ENCODE measurements around the gene AMPH. TPM values are rescaled to one million over a fixed set of nuclear protein-coding genes. Genes with fewer than 3 reads are reported as not detected.
"Not testable (repeated sequence)": the region's sequence is repeated elsewhere in the genome, so short reads cannot be mapped to it uniquely, and the experiment has no call there.

AMPH gene
- total RNA-seq, 1 donor from 2014 or later: 0.13 TPM

DNA sequence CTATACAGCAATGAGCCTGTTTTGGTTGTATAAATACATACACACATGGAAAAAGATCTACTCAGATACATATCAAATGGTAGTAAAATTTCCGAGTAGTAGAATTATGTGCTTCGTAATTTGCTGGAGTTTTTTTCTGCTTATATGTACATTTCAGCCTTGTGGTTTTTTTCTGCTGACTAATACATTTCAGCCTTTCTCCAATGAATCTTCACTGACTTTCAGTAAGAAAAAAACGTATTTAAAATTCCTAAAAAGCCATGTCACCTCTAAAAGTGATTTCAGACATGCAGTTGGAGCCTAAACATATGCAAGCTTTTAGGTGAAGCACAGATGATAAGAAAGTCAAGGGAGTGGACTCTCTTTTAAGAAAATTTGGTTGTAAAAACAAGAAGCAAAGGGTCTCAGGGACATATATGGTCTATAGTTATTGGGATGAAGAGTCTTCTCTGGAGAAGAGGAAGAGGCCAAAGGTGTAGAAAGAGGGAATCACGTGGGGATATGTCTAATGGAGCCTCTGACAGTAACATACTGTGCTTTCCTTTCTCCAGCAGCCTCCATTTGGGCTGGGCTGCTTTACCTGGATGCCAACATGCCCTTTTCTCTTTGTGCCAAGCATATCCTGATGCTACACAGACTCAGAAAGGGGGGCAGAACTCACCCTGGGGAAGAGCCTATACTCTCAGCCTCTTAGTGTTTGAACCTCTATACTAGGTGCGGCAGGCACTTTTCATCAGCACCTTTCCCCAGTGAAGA, 2.4 kb downstream of the AMPH start:
- no peak for DNase-seq (ENCODE audit: low read depth in 2 of 2)

DNA sequence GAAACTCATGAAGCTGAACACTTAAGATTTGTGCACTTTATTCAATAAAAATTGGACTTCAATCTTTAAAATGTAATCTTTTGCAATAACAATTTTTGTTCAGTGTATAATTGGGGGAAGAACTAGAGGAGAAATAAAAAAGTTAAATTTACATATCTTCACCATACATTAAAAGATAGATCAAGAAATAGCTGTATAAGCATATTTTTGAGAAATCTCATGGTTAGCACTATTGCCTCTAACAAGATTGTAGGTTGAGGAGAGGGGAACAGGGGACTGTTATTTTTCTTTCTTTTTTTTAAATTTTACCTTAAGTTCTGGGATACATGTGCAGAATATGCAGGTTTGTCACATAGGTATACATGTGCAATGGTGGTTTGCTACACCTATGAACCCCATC, 5.3 kb downstream of the AMPH start:
- DNase-seq (ENCODE audit: low read depth in 2 of 2): no peak

DNA sequence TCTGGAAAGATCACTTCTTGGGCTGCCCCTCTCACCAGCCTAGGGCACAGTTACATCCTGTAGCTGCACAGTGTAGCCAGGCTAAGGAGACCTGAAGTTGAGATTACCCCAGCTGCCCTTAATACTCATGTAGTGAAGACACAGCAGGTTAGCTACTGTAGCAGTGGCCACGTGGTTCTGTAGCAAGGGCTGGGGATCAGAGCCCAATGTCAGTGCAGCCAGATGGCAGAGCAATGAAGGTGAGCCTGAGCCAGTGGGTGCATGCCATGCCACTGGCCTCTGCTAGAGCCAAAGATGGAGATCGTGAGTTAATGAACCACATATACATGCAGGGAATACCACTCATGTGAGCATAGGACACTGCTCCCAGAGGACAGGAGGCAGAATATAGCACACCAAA, 15.5 kb downstream of the AMPH start:
- DNase-seq (ENCODE audit: low read depth in 2 of 2): no peak

DNA sequence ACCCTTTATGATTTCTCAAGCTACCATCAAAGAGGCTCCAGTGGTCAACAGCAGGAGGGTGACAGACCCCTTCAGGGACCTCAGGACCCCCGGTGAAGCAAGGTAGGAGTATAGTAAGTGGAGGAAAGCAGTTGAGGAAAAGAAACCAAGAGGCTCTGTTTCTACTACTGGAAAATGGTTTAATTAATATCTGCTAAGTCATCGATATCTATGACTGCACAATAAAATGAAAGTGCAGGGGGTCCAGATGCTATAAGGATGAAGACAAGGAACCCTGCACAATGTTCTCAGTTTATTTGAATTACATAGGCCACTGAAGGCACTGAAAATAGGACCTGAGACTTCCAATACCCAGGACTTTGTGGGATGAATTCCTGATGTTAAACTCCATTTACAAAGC, 23.7 kb downstream of the AMPH start:
- no peak for DNase-seq (ENCODE audit: low read depth in 2 of 2)

DNA sequence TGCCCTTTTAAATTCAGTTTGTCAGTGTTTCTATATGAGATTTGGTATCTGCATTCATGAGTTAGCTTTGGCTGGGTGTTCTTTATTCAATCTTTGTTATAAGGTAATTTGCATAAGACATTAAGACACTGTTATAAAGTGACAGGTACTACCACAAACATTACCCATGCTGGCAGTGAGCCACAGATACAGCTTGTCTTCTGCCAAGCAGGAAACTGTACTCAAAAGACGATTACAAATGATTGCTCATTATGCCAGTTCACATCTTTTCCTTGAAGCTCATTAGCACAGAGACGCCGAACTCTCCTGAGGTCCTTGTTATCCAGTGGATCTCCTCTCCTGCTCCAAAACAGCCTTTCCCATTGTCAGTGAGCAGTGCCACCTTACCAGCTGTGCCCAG, 30.4 kb downstream of the AMPH start:
- no peak for DNase-seq (ENCODE audit: low read depth in 2 of 2)

DNA sequence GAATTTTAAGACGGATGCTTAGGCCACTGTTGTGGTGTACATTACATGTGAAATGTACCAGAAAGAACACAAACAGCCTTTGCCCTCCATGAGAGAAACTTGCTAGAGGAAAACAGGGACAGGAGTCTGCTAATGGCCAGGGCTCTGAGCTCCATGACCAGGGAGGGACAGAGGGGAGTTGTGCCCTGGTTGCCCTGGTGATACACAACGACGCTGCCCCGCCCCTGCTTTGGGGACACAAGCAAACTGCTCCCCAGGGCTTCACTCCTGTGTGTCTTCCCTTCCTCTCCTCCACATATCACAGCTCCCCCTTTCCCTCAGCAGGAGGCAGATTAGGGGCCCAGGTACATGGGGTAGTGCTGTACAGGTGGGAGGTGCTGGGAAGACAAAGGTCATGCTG, 36.2 kb downstream of the AMPH start:
- no peak for DNase-seq (ENCODE audit: low read depth in 2 of 2)

DNA sequence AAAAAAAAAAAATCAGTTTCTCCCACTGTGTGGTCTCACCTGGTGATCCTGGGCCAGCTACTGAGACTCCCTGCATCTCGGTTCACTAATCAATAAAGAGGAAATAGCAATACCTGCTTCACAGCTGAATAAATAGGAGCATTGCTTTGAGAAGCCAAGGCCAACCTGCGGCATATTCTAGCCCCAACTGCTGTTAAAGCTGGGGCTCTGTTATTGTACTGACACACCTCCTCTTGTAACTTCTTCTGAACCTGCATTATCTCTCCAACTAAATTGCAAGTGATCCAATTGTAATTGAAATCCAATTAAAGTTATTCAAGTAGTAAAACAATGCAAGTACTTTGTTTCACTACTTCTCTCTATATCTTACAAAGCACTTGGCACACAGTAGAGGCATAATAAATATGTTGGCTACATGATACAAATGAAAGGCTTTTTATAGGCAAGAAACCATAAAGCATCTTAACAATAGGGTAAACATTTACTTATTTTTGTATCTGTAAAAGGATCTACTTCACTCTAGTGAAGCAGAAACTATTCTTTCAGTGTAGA, 38.4 kb downstream of the AMPH start:
- DNase-seq (ENCODE audit: low read depth in 2 of 2): no peak

DNA sequence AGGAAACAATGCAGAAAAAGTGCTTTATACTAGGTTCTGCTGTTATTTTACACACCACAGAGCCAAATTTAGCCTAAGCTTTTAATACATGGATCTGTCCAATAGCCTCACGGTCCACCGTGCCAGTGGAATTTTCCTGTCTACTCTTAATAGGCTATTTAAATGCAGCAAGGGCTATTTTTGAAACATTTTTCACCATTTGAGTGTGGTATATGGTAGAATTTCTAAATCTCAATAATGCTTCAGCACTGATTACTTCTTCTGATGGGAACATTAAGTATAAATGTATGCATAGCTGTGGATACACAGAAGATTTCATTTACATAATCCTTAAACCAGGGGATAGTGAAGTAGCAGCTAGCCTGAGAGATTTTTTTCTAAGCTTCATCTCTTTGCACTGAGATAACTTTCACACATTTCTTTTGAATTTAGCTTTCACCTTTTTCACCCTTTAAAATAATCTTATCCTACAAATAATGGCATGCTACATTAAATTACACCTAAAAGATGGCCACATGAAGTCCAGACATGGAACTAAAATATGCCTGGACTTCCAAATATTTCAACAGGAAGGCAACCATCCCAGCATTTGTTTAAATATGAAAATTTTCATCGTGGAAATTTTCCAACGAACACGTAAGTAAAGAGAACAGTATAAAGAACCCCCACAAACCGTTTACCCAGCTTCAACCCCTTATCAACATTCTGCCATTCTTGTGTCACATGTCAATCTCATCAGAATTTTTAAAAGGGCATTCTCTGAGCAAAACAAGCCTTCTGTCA, 45.4 kb downstream of the AMPH start:
- DNase-seq (ENCODE audit: low read depth in 2 of 2): no peak

DNA sequence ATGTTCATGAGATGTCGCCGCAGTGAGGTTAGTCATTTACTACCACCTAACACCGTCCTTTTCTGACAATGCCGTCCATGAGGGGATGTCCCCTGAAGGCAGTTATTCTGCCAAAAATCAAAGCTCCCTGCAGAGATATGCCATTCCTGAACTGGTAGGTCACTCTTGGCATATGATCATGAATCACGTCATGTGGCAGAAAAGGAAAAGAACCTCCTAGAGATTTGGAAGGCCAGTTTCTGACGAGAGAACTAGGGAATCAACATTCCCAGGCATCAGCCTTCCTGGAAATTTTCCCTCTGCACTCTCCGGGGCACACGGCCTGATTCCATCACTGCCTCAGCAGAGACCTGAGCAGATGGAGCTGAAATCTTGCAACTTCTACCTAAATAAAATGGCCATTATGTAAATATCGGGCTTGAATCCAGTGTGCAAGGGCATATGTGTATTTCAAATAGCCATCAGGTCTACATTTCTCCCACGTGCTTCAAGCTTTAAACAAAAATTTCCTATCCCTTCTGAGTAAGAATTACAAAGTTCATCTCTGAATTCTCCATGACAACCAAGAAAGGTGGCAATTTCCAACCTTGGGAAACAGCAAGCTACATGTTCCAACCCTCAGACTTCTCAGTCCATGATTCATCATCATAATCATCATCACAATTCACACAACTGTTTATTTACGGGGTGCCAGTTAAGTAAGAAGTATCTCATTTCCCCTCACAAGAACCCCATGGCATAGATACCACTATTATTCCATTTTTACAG, 46.5 kb downstream of the AMPH start:
- DNase-seq (ENCODE audit: low read depth in 2 of 2): no peak

DNA sequence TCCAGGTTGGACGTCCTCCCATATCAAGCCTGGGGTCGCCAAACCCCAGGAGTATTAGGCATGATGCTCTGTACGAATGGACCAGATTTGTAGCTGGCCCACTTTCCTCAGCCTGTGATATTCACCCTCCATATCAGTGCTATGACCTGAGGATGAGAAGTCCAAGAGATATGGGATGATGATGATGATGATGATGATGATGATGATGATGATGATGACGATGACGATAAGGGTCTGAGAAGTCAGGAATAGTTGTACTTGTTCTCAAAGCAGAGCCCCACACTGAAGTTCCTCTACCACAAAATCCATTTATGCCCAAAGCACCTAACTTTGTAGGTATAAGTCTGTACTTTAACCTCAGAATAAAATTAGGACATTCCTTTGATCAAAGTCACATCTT, 50.7 kb downstream of the AMPH start:
- DNase-seq (ENCODE audit: low read depth in 2 of 2): no peak

DNA sequence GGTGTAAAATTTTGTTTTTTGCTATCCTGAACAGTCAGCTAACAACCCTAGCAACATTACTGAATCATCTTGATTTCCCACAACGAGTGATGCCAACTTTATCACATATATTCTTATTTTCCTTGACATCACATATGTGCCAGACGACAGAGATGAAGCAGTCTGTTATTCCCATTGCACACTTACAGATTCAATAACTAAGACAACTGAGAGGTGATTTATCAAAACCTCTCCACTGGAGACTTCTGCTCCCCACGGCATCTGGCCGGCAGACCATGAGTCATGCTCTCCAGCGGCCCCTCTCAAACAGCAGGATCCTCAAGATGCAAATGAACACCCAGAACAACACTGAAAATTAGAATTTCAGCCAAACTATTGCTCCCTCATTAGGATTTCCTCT, 57.1 kb downstream of the AMPH start:
- no peak for DNase-seq (ENCODE audit: low read depth in 2 of 2)

DNA sequence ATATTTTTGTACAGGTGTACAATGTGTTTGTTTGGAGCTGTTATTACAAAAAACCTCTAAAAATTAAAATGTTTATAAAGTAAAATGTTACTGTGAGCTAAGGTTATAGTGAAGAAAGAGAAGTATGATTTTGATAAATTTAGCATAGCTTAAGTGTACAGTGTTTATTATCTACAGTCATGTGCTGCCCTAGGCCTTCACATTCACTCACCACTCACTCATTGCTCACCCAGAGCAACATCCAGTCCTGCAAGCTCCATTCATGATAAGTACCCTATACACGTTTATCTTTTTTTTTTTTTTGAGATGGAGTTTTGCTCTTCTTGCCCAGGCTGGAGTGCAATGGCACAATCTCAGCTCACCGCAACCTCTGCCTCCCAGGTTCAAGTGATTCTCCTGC, 59.6 kb downstream of the AMPH start:
- not testable (repeated sequence) for DNase-seq (ENCODE audit: low read depth in 2 of 2)

DNA sequence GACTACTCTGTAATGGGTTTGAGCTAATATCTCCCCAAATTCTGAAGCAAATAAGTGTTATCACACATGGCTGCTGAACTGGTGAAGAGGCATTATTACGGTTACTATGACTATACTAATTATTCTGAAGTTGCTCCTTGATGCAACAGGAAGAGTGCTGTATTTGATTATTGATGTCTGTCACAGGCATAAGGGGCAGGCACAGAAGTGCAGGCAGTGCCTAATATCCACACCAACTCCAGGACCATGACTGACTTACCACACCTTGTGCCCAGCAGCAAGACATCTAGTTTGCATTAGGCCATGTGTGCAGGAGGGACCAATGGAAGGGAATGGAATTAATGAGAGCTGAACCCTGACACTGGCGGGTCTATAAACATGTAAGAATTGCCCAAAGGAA, 62.7 kb downstream of the AMPH start:
- no peak for DNase-seq (ENCODE audit: low read depth in 2 of 2)

DNA sequence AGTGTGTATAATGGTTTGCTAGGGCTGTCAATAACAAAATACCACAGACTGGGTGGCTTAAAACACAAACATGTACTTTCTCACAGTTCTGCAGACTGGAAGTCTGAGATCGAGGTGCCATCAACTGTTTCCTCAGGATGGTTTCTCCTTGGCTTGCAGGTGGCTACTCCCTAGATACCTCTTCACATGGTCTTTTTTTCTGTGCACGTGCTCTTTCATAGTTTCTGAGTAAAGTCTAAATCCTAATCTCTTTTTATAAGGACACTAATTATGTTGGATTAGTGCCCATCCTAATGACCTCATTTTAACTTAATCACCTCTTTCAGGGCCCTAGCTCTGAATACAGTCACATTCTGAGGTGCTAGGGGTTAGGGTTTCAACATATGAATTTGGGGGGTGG, 65.9 kb downstream of the AMPH start:
- no peak for DNase-seq (ENCODE audit: low read depth in 2 of 2)

DNA sequence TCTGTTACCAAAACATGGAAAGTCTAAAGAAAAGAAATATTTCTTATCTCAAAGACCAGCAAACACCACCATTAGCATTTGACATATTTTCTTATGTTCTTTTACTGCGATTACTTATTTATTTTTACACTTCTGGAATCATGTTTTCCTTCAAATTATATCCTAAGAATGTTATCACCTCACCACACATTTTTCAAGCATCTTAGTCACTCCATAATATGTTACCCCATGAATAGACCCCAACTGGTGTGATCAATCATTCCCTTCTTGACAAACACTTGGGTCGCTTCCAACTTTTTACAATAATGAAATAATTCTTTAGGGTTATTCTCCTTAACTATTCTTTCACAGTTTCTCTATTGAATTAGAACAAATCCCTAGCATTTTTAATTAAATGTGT, 67.4 kb downstream of the AMPH start:
- DNase-seq (ENCODE audit: low read depth in 2 of 2): no peak

DNA sequence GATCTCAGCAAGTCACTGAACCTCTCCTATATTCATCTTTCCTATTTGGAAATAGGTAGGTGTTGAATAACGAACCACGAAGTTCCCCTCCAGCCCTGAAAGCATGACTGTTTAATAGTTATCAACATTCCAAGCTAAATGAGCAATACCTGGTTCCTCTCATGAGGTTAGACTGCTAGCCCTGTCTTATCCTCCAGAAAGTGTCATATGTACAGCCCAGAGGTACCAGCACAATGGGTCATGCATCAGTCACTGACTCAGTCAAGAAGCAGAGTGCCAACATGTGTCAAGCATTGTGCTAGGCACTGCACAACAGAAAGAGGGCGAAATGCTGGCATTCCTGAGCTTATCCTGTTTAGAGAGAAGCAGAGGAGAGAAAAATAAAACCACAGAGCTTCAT, 70.0 kb downstream of the AMPH start:
- DNase-seq (ENCODE audit: low read depth in 2 of 2): no peak

DNA sequence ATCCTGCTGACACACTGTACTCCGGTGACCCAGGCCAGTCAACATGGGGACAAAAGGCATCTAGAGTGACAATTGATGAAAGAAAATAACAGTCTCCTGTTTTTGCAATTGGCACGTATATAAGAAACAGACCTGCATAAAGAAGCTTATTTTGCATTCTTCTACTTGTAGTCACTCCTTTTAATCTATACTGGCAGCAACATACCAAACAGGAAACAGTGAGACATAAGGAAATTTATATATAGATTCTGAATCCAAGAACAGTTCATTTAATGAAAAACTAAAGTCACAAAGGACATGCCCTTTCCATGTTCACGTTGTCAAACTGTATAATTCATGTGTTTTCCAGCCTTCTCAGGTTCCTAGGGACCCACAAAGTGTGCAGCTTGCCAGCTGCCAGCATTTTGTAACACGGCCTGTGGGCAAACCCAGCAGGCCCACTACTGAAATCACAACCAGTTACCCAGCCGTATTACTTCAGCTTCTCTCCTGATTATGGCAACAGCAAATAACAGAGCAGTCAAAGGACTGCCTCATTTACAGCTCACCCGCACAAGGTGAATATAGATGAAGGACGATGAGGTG, 72.3 kb downstream of the AMPH start:
- no peak for DNase-seq (ENCODE audit: low read depth in 2 of 2)

DNA sequence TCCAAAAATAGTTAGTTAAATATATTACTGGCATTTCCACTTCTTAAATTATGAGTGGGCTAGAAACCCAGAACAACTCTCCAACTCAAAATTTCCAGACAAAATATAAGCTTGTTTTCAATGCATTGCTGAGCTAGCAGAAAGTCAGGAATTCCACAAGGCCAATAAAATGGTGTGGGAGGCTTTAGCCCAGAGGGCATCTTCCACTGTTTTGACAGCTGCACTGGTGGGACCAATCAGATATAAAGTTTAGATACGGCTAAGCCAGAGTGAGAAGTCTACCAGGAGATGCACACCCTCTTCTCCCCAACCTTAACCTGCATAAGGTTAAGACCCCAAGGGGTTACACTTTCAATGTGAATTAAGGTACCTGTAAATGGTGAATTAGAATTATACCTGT, 76.6 kb downstream of the AMPH start:
- DNase-seq (ENCODE audit: low read depth in 2 of 2): no peak

DNA sequence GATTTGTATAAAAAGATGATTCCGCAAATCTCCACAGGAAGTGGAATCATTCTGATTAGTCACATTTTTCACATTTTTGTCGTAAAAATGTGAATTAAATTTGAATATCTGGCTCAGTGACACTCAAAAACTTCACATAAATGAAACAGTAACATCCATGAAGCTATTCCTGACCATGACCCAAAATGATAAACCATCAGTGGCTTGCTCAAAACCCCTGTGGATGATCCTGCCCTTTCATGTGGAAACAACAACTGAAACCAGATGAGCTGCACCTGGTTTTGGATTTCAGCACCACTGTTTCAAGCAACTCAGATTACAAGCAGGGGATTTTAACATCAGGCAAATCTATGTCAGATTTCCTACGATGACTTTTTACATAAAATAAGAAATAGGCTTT, 80.3 kb downstream of the AMPH start:
- DNase-seq (ENCODE audit: low read depth in 2 of 2): no peak

DNA sequence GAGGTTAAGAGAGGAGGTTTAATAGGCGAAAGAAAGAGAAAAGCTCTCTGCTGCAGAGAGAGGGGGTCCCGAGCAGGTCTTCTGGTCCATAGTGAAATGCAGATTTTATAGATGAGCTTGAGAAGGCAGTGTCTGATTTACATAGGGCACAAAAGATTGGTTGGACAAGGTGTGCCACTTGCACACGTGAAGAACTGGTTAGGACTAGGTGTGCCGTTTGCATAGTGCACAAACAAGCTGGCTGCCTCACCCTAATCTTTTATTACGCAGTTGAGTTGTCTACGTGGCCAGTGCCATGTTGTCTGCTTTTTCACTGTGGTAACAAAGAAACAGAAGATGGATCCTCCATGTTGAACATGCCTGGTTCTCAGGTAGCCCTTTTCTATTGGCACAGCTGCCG, 82.6 kb downstream of the AMPH start:
- no peak for DNase-seq (ENCODE audit: low read depth in 2 of 2)

DNA sequence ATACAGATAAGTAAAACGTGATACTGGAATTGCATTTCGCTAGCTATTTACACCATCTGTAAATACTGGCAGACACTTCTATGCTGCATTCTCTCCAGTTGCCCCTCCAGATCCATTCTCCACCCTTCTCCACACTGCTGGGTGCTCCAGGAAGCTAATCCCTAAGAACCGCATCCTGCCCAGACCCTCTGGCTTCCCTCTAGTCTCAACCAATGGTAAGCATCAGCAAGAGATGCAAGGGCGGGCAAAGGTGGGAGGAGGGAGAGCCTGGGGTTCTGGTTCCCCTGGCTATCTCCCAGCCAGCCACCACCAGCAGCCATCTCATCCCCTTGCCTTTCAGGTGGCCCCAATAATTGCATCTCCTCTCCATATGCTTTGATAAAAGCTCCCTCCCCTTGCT, 84.4 kb downstream of the AMPH start:
- DNase-seq (ENCODE audit: low read depth in 2 of 2): no peak

DNA sequence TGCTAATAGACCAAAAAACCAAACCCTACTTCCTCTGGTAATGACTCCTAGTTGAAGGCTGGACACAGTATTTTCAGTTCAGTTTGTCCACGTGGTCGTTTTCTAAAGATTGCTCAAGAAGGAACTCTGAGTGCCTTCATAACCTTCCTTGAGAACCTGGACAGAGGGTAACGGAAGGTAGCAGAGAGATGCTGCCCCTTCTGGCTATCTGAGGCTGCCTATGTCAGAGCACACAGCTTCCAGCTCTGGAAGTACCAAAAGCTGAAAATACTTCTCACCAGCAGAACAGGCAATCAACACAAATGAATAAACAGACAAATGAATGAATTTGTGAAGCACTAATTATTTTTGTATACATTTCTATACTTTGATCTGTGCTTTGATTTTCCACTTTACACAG, 85.2 kb downstream of the AMPH start:
- DNase-seq (ENCODE audit: low read depth in 2 of 2): no peak

All from dermis microvascular lymphatic vessel endothelial cell (primary cell).